Astrocyte (in vitro differentiated cells and primary cell): ENCODE results near the gene HAND1.

ENCODE experiments used
- EZH2 ChIP-seq: IDR thresholded peaks from 2 replicates; pipeline ENCODE4 v1.6.1; 2012; ENCODE audit warnings: mild to moderate bottlenecking, low read length, inconsistent platforms; ENCODE audit not compliant: insufficient read depth
- TF ChIP-seq, protein P1 (sequence below): IDR thresholded peaks from 2 replicates; pipeline ENCODE4 v1.5.1; 2011; ENCODE audit warnings: low read depth, mild to moderate bottlenecking, inconsistent platforms, low read length, moderate library complexity; ENCODE audit not compliant: insufficient read depth

DNA sequence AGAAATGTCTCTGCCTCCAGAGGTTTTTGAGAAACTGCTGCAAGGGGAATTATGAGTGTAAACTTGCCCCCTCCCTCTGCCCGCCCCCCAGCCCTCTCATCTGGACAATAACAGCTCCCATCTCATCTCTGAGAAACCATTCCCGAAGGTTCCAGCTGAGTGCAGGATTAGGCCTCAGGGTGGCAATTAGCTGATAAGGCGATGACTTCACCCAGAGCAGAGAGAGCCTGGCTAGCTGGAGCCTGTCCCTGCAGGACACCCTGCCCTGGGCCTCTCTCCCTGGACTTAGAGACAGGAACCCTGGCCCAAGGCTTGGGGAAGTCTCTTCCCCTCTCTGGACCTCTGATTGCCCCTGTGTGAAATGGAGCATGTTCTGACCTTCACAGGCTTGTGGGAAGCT lies 45.7 kb upstream of the HAND1 start:
- TF ChIP-seq, protein P1, sequence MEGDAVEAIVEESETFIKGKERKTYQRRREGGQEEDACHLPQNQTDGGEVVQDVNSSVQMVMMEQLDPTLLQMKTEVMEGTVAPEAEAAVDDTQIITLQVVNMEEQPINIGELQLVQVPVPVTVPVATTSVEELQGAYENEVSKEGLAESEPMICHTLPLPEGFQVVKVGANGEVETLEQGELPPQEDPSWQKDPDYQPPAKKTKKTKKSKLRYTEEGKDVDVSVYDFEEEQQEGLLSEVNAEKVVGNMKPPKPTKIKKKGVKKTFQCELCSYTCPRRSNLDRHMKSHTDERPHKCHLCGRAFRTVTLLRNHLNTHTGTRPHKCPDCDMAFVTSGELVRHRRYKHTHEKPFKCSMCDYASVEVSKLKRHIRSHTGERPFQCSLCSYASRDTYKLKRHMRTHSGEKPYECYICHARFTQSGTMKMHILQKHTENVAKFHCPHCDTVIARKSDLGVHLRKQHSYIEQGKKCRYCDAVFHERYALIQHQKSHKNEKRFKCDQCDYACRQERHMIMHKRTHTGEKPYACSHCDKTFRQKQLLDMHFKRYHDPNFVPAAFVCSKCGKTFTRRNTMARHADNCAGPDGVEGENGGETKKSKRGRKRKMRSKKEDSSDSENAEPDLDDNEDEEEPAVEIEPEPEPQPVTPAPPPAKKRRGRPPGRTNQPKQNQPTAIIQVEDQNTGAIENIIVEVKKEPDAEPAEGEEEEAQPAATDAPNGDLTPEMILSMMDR = no peak
- TF ChIP-seq EZH2 = no peak
